Activated naive CD4-positive, alpha-beta T cell treated with anti-CD3 and anti-CD28 coated beads, Interleukin-2, amount 10 ng/mL, durations not matched to agents 7 days and 5 days (primary cell): ENCODE results near the gene PMM1.
"Not testable (repeated sequence)": the region's sequence is repeated elsewhere in the genome, so short reads cannot be mapped to it uniquely, and the experiment has no call there.

Source experiments
- CTCF ChIA-PET: fragments of 350-600 bp; sonication (Branson Sonifier 250); formaldehyde crosslinking; loops from one replicate; lab custom pipeline; 2021; ENCODE audit warnings: antibody characterized with exemption; lab: Charles Lee
- DNase-seq: peaks from one replicate; pipeline ENCODE4 v3.0.0-alpha.2; 2020
- H3K27ac Mint-ChIP-seq: one replicate; pipeline ENCODE4 v1.8.0; 2021; ENCODE audit warnings: mild to moderate bottlenecking, moderate library complexity, mixed read lengths
- H3K27me3 Mint-ChIP-seq: one replicate; pipeline ENCODE4 v1.8.0; 2021; ENCODE audit warnings: mild to moderate bottlenecking, mixed read lengths
- H3K36me3 Mint-ChIP-seq: one replicate; pipeline ENCODE4 v1.8.0; 2021; ENCODE audit warnings: mixed read lengths
- H3K4me1 Mint-ChIP-seq: one replicate; pipeline ENCODE4 v1.8.0; 2021; ENCODE audit warnings: mixed read lengths
- H3K4me3 Mint-ChIP-seq: one replicate; pipeline ENCODE4 v1.8.0; 2021; ENCODE audit warnings: mild to moderate bottlenecking, moderate library complexity, mixed read lengths
- H3K9me3 Mint-ChIP-seq: one replicate; pipeline ENCODE4 v1.8.0; 2021; ENCODE audit warnings: mixed read lengths

Gene PMM1

GRCh38 chr22:41584881-41585280, 4.8 kb downstream of the PMM1 start:
- CTCF ChIA-PET, result no interaction called here
- no peaks in the 10 kb centered on the region for H3K27me3 Mint-ChIP-seq
- no peaks in the 10 kb centered on the region for H3K9me3 Mint-ChIP-seq
- H3K36me3 Mint-ChIP-seq, result peaks cover 26% of the 10 kb centered on the region
- no peak for DNase-seq
- H3K4me1 Mint-ChIP-seq, result peaks cover 35% of the 10 kb centered on the region
- H3K27ac Mint-ChIP-seq, result no peak overlapping the region
- H3K4me3 Mint-ChIP-seq, result no peak overlapping the region

GRCh38 chr22:41582694-41583093, 6.9 kb downstream of the PMM1 start:
- Mint-ChIP-seq H3K27me3 (no peaks in the 10 kb centered on the region), H3K4me1 (peaks cover 18% of the 10 kb centered on the region), H3K4me3 (no peak overlapping the region), H3K9me3 (no peaks in the 10 kb centered on the region), H3K27ac (no peak overlapping the region), H3K36me3 (peaks cover 29% of the 10 kb centered on the region)
- CTCF ChIA-PET, result no interaction called here
- DNase-seq, result no peak

GRCh38 chr22:41579997-41580355, 9.7 kb downstream of the PMM1 start:
- CTCF ChIA-PET, result interaction anchor here (0.6 to 1.7 kb wide), 2 partner anchors 10 to 17 kb away, joined by 3 read pairs; partner anchors contain the start of gene PMM1
- no peaks in the 10 kb centered on the region for H3K9me3 Mint-ChIP-seq

GRCh38 chr22:41579297-41579996, 10.2 kb downstream of the PMM1 start:
- H3K4me3 Mint-ChIP-seq, result no peak overlapping the region
- no peaks in the 10 kb centered on the region for H3K27me3 Mint-ChIP-seq
- H3K4me1 Mint-ChIP-seq, result peaks cover 11% of the 10 kb centered on the region

More at GRCh38 chr22:41579997-41580355, 9.7 kb downstream of the PMM1 start:
- Mint-ChIP-seq H3K4me3 (no peak overlapping the region), H3K27me3 (no peaks in the 10 kb centered on the region), H3K4me1 (peaks cover 11% of the 10 kb centered on the region), H3K36me3 (peaks cover 28% of the 10 kb centered on the region), H3K27ac (no peak overlapping the region)
- DNase-seq, result no peak

GRCh38 chr22:41578818-41579217, 10.8 kb downstream of the PMM1 start:
- H3K4me3 Mint-ChIP-seq, result no peak overlapping the region
- no peaks in the 10 kb centered on the region for H3K27me3 Mint-ChIP-seq
- H3K27ac Mint-ChIP-seq, result no peak overlapping the region
- peaks cover 27% of the 10 kb centered on the region for H3K36me3 Mint-ChIP-seq
- CTCF ChIA-PET, result interaction anchor here (1.7 kb wide), 1 partner anchor 18 kb away, joined by 7 read pairs; no protein-coding TSS in a partner anchor
- H3K4me1 Mint-ChIP-seq, result peaks cover 11% of the 10 kb centered on the region
- DNase-seq, result no peak
- H3K9me3 Mint-ChIP-seq, result no peaks in the 10 kb centered on the region

More at GRCh38 chr22:41579297-41579996, 10.2 kb downstream of the PMM1 start:
- H3K9me3 Mint-ChIP-seq, result no peaks in the 10 kb centered on the region
- DNase-seq, result no peak
- peaks cover 27% of the 10 kb centered on the region for H3K36me3 Mint-ChIP-seq
- CTCF ChIA-PET, result no interaction called here
- no peak overlapping the region for H3K27ac Mint-ChIP-seq

- CTCF ChIA-PET, result interaction anchor here (1.7 kb wide), 1 partner anchor 19 kb away, joined by 7 read pairs; no protein-coding TSS in a partner anchor
- DNase-seq, result no peak
Measured at GRCh38 chr22:41578114-41578513, 11.5 kb downstream of the PMM1 start.

GRCh38 chr22:41576877-41577276, 12.8 kb downstream of the PMM1 start:
- DNase-seq, result peak; percentile 69
- no peaks in the 10 kb centered on the region for H3K27me3 Mint-ChIP-seq
- no peaks in the 10 kb centered on the region for H3K9me3 Mint-ChIP-seq
- H3K4me1 Mint-ChIP-seq, result peaks cover 11% of the 10 kb centered on the region
- H3K27ac Mint-ChIP-seq, result no peak overlapping the region
- H3K36me3 Mint-ChIP-seq, result peaks cover 17% of the 10 kb centered on the region
- CTCF ChIA-PET, result interaction anchor here (1.0 to 1.8 kb wide), 3 partner anchors 9 to 20 kb away, joined by 3 to 10 read pairs (median 7); partner anchors contain the start of gene PMM1
- no peak overlapping the region for H3K4me3 Mint-ChIP-seq

More at GRCh38 chr22:41578114-41578513, 11.5 kb downstream of the PMM1 start:
- peaks cover 23% of the 10 kb centered on the region for H3K36me3 Mint-ChIP-seq
- no peak overlapping the region for H3K4me3 Mint-ChIP-seq
- no peaks in the 10 kb centered on the region for H3K9me3 Mint-ChIP-seq
- peaks cover 11% of the 10 kb centered on the region for H3K4me1 Mint-ChIP-seq
- H3K27ac Mint-ChIP-seq, result no peak overlapping the region
- no peaks in the 10 kb centered on the region for H3K27me3 Mint-ChIP-seq

GRCh38 chr22:41575533-41575932, 14.1 kb downstream of the PMM1 start:
- H3K27ac Mint-ChIP-seq, result no peak overlapping the region

GRCh38 chr22:41574847-41575381, 14.7 kb downstream of the PMM1 start:
- no peaks in the 10 kb centered on the region for H3K9me3 Mint-ChIP-seq
- peaks cover 5% of the 10 kb centered on the region for H3K27me3 Mint-ChIP-seq
- H3K4me3 Mint-ChIP-seq, result no peak overlapping the region
- H3K27ac Mint-ChIP-seq, result no peak overlapping the region
- DNase-seq, result no peak
- CTCF ChIA-PET, result interaction anchor here (1.4 kb wide), 1 partner anchor 15 kb away, joined by 3 read pairs; the partner anchor contains the start of gene PMM1
- peaks cover 11% of the 10 kb centered on the region for H3K36me3 Mint-ChIP-seq
- H3K4me1 Mint-ChIP-seq, result no peaks in the 10 kb centered on the region

More at GRCh38 chr22:41575533-41575932, 14.1 kb downstream of the PMM1 start:
- H3K36me3 Mint-ChIP-seq, result peaks cover 17% of the 10 kb centered on the region
- H3K4me1 Mint-ChIP-seq, result peaks cover 6% of the 10 kb centered on the region
- DNase-seq, result no peak
- no peaks in the 10 kb centered on the region for H3K27me3 Mint-ChIP-seq
- no peak overlapping the region for H3K4me3 Mint-ChIP-seq
- CTCF ChIA-PET, result interaction anchor here (1.4 kb wide), 1 partner anchor 14 kb away, joined by 3 read pairs; the partner anchor contains the start of gene PMM1
- H3K9me3 Mint-ChIP-seq, result no peaks in the 10 kb centered on the region

GRCh38 chr22:41573677-41574076, 16.0 kb downstream of the PMM1 start:
- Mint-ChIP-seq H3K27ac (no peak overlapping the region), H3K4me1 (no peaks in the 10 kb centered on the region), H3K9me3 (no peaks in the 10 kb centered on the region), H3K36me3 (peaks cover 10% of the 10 kb centered on the region), H3K4me3 (no peak overlapping the region), H3K27me3 (peaks cover 12% of the 10 kb centered on the region)
- no peak for DNase-seq
- CTCF ChIA-PET, result interaction anchor here (1.1 kb wide), 1 partner anchor 93 kb away, joined by 4 read pairs; no protein-coding TSS in a partner anchor

- H3K4me3 Mint-ChIP-seq, DNase-seq, H3K4me1 Mint-ChIP-seq, H3K9me3 Mint-ChIP-seq, CTCF ChIA-PET, H3K27ac Mint-ChIP-seq, H3K36me3 Mint-ChIP-seq: not testable (repeated sequence)
- peaks cover 26% of the 10 kb centered on the region for H3K27me3 Mint-ChIP-seq
Measured at GRCh38 chr22:41572305-41572704, 17.3 kb downstream of the PMM1 start.

GRCh38 chr22:41571786-41572185, 17.9 kb downstream of the PMM1 start:
- DNase-seq, result no peak
- H3K4me3 Mint-ChIP-seq, result no peak overlapping the region
- peaks cover 2% of the 10 kb centered on the region for H3K36me3 Mint-ChIP-seq
- H3K27ac Mint-ChIP-seq, result no peak overlapping the region
- CTCF ChIA-PET, result no interaction called here
- H3K9me3 Mint-ChIP-seq, result no peaks in the 10 kb centered on the region
- H3K27me3 Mint-ChIP-seq, result peaks cover 27% of the 10 kb centered on the region
- no peaks in the 10 kb centered on the region for H3K4me1 Mint-ChIP-seq

GRCh38 chr22:41570221-41570620, 19.4 kb downstream of the PMM1 start:
- Mint-ChIP-seq H3K27me3 (peaks cover 38% of the 10 kb centered on the region), H3K9me3 (no peaks in the 10 kb centered on the region), H3K27ac (no peak overlapping the region), H3K36me3 (no peaks in the 10 kb centered on the region), H3K4me1 (peaks cover 2% of the 10 kb centered on the region), H3K4me3 (no peak overlapping the region)
- CTCF ChIA-PET, result no interaction called here
- no peak for DNase-seq

- Mint-ChIP-seq H3K36me3 (no peaks in the 10 kb centered on the region), H3K9me3 (no peaks in the 10 kb centered on the region), H3K27ac (no peak overlapping the region), H3K4me1 (peaks cover 2% of the 10 kb centered on the region), H3K27me3 (peaks cover 38% of the 10 kb centered on the region), H3K4me3 (no peak overlapping the region)
- CTCF ChIA-PET, result interaction anchor here (0.9 to 1.5 kb wide), 2 partner anchors 25 to 30 kb away, joined by 3 to 4 read pairs; partner anchors contain the start of gene POLR3H
- no peak for DNase-seq
Measured at GRCh38 chr22:41568811-41569210, 20.8 kb downstream of the PMM1 start.

- Mint-ChIP-seq H3K4me1 (peaks cover 2% of the 10 kb centered on the region), H3K27me3 (peaks cover 45% of the 10 kb centered on the region), H3K36me3 (no peaks in the 10 kb centered on the region), H3K4me3 (no peak overlapping the region), H3K27ac (no peak overlapping the region), H3K9me3 (no peaks in the 10 kb centered on the region)
- CTCF ChIA-PET, result interaction anchor here (1.2 kb wide), 1 partner anchor 10 kb away, joined by 3 read pairs; no protein-coding TSS in a partner anchor
- no peak for DNase-seq
Measured at GRCh38 chr22:41567512-41567768, 22.2 kb downstream of the PMM1 start.
